Measurements from ENCODE around the gene IWS1. TPM values are rescaled to one million over a fixed set of nuclear protein-coding genes. Genes with fewer than 3 reads are reported as not detected.
A peak's percentile ranks its signal among the peaks of the same experiment; 100 is the strongest.

IWS1 gene
- total and polyA plus RNA-seq, 9 of the 15 experiments (the other 6 are each of a cell fraction or from before 2014, with no cell fraction given): 20.8 to 67.2 (median 46.6) TPM

DNA sequence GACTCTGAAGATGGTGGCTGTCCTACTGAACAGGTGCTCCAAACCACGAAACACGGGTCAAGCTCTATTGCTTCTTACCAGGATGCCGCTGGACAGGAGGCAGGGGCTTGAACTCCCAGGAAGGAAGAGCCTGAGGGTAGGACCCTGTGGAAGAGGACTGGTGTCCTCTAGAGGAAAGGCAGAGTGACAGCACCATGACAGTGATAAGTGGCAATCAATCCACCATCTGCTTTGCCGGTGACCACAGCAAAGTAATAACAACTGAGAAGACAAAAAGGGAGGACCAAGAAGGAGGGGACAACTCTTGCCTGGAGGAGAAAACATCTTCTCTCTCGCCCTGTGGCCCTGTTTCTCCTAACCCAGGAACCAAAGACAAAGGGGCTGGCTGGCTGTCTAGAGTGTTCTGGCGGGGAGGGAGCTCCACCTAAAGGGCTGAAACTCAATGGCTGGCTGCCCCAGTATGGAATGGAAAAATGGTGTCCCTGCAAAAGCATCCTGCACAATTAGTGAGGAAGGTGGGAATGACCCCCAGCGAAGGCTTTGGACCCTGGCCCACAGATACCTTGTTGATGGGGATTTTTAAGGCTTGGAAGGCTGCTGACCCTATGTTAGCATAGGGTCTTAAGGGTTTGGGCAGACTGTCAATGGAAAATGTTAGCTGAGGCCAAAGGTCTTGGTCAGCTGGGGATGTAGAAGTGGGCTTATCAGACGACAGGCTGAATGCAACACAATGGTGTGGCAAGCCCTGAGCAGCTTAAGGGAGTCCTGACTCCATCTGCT, 72.7 kb downstream of the IWS1 start (continued):
- peak; percentile 66 to 89 (median 77) for TF ChIP-seq CTCF (IDR thresholded peaks at IDR 0.05 in 2 of 3, conservative IDR thresholded peaks at IDR 0.05 in 1 of 3; ENCODE audit: insufficient read depth in 2 of 3, low read depth in 1 of 3, low read length in 3 of 3)
- TF ChIP-seq, protein P1, sequence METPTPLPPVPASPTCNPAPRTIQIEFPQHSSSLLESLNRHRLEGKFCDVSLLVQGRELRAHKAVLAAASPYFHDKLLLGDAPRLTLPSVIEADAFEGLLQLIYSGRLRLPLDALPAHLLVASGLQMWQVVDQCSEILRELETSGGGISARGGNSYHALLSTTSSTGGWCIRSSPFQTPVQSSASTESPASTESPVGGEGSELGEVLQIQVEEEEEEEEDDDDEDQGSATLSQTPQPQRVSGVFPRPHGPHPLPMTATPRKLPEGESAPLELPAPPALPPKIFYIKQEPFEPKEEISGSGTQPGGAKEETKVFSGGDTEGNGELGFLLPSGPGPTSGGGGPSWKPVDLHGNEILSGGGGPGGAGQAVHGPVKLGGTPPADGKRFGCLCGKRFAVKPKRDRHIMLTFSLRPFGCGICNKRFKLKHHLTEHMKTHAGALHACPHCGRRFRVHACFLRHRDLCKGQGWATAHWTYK (CRISPR knock-in tag; IDR thresholded peaks at IDR 0.05): no peak
- TF ChIP-seq ZNF696 (CRISPR knock-in tag; conservative IDR thresholded peaks at IDR 0.05): no peak
- TF ChIP-seq SREBF1 (IDR thresholded peaks at IDR 0.05; ENCODE audit: borderline replicate concordance, low read depth, low read length): no peak
- no peak for TF ChIP-seq ZNF3 (CRISPR knock-in tag; IDR thresholded peaks at IDR 0.05)
- TF ChIP-seq ZFP36 (IDR thresholded peaks at IDR 0.05; ENCODE audit: low read depth, low read length, partially characterized antibody): peak; percentile 3
- TF ChIP-seq ZNF140 (CRISPR knock-in tag; IDR thresholded peaks at IDR 0.05): no peak
- TF ChIP-seq RERE (CRISPR knock-in tag; IDR thresholded peaks at IDR 0.05; ENCODE audit: borderline replicate concordance): no peak
- TF ChIP-seq FOXA3 (CRISPR knock-in tag; conservative IDR thresholded peaks at IDR 0.05 in 1 of 2, IDR thresholded peaks at IDR 0.05 in 1 of 2): no peak
- TF ChIP-seq NFE2L1 (tag; IDR thresholded peaks at IDR 0.05; ENCODE audit: borderline replicate concordance, low read depth): no peak
- no peak for TF ChIP-seq XRCC3 (IDR thresholded peaks at IDR 0.05)
- no peak for TF ChIP-seq MAFK (IDR thresholded peaks at IDR 0.05; ENCODE audit: low read length)
- TF ChIP-seq RBM14 (IDR thresholded peaks at IDR 0.05; ENCODE audit: borderline replicate concordance, insufficient read depth, low read depth, low read length): no peak
- no peak for TF ChIP-seq RNF2 (IDR thresholded peaks at IDR 0.05)
- no peak for TF ChIP-seq SMARCB1 (IDR thresholded peaks at IDR 0.05; ENCODE audit: insufficient read length, low read depth)
